BE2C (cell line): ENCODE measurements around the gene SIN3B.

Source experiments
- DNase-seq: peaks from one replicate; pipeline ENCODE4 v3.0.0-alpha.2; 2020
- H3K27me3 ChIP-seq: fragments of 250-450 bp; sonication (Bioruptor Pico); 2 replicates; pipeline ENCODE4 v1.5.1; 2020; ENCODE audit warnings: mild to moderate bottlenecking
- H3K36me3 ChIP-seq: fragments of 250-450 bp; sonication (Bioruptor Pico); 2 replicates; pipeline ENCODE4 v1.5.1; 2020; ENCODE audit warnings: mild to moderate bottlenecking
- H3K4me1 ChIP-seq: fragments of 250-450 bp; sonication (Bioruptor Pico); 2 replicates; pipeline ENCODE4 v1.5.1; 2020
- H3K4me3 ChIP-seq: 2 replicates; pipeline ENCODE4 v1.5.1; 2011; ENCODE audit warnings: low read depth, low read length
- H3K9me3 ChIP-seq: fragments of 250-450 bp; sonication (Bioruptor Pico); 2 replicates; pipeline ENCODE4 v1.5.1; 2020
- TF ChIP-seq, protein P1 (sequence below): IDR thresholded peaks from 2 replicates; pipeline ENCODE4 v1.5.1; 2012; ENCODE audit warnings: mild to moderate bottlenecking, low read depth, low read length

SIN3B gene

DNA sequence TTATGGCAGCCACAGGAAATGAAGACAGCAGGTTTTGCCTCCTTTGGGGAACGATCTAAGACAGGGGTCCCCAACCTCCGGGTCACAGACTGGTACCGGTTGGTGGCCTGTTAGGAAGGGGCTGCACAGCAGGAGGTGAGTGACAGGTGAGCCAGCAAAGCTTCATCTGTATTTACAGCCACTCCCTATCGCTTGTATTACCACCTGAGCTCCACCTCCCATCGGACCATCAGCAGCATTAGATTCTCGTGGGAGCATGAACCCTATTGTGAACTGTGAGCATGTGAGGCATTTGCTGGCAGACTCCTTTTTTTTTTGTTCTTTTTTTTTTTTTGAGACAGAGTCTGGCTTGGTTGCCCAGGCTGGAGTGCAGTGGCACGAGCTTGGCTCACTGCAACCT lies 81.8 kb downstream of the SIN3B start:
- H3K27me3 ChIP-seq = no peaks in the 10 kb centered on the region
- no peaks in the 10 kb centered on the region for H3K36me3 ChIP-seq
- TF ChIP-seq, protein P1, sequence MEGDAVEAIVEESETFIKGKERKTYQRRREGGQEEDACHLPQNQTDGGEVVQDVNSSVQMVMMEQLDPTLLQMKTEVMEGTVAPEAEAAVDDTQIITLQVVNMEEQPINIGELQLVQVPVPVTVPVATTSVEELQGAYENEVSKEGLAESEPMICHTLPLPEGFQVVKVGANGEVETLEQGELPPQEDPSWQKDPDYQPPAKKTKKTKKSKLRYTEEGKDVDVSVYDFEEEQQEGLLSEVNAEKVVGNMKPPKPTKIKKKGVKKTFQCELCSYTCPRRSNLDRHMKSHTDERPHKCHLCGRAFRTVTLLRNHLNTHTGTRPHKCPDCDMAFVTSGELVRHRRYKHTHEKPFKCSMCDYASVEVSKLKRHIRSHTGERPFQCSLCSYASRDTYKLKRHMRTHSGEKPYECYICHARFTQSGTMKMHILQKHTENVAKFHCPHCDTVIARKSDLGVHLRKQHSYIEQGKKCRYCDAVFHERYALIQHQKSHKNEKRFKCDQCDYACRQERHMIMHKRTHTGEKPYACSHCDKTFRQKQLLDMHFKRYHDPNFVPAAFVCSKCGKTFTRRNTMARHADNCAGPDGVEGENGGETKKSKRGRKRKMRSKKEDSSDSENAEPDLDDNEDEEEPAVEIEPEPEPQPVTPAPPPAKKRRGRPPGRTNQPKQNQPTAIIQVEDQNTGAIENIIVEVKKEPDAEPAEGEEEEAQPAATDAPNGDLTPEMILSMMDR = no peak
- no peaks in the 10 kb centered on the region for H3K9me3 ChIP-seq
- no peaks in the 10 kb centered on the region for H3K4me1 ChIP-seq
- no peak for DNase-seq
- no peak overlapping the region for H3K4me3 ChIP-seq

DNA sequence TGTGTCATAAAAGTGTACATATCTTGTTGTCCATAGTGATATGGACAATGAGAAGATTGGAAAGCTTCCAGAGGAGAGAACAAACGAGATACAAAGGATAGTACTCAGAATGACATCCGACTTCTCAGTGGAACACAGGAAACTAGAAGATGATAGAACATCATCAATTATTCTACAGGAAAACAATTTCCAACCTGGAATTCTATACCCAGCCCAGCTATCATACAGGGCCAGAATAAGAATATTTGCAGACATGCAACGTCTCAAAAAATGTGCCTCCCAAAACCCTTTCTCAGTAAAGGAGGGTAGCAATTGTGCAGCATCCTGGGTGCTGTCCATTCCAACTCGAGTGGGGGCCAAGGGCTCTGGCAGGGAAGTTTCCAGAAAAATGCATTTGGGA lies 83.6 kb downstream of the SIN3B start:
- H3K4me3 ChIP-seq = no peak overlapping the region
- no peaks in the 10 kb centered on the region for H3K4me1 ChIP-seq
- TF ChIP-seq, protein P1 = no peak
- H3K27me3 ChIP-seq = no peaks in the 10 kb centered on the region
- H3K9me3 ChIP-seq = no peaks in the 10 kb centered on the region
- DNase-seq = no peak
- H3K36me3 ChIP-seq = no peaks in the 10 kb centered on the region

DNA sequence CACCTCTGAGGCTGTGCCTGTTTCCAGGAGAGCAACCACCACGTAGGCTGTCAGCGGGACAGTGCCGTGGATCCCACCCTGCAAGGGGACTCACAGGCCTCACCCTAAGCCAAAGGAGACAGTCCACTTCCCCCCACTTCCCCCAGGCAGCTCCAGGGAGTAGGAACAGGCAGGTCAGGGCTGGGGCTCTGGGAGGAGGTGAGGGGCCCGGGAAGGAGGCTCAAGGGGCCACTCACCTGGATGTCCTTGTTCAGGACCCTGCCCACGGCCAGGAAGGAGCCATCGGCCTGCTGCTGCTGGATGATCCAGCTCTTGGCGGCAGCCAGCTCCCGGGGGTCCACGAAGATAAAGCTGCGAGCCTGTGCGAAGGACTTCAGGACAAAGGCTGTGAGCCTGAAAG lies 85.2 kb downstream of the SIN3B start:
- H3K9me3 ChIP-seq = no peaks in the 10 kb centered on the region
- H3K27me3 ChIP-seq = no peaks in the 10 kb centered on the region

DNA sequence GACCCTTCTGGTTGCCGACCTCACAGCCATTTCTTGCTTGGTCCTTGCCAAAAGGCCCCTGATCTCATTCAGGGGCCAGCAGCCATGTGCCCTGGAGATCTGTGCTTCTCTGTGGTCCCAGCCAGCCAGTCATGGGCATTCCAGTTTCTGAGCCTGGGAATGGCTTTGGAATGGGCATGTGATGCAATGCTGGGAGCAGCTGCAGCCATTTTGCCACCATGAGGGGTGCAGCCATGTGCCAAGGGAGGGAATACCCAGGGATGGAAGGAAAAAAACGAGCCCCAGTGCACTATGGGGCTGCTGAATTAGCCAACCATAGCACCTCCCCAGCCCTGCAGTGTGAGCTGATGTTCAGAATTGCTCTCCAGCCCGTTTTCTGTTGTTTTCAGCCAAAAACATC lies 85.9 kb downstream of the SIN3B start:
- Histone ChIP-seq H3K36me3 (no peaks in the 10 kb centered on the region), H3K4me1 (no peaks in the 10 kb centered on the region), H3K27me3 (no peaks in the 10 kb centered on the region), H3K4me3 (no peak overlapping the region), H3K9me3 (peaks cover 2% of the 10 kb centered on the region; the same call in 1 of the 2 replicates)
- DNase-seq = no peak
- TF ChIP-seq, protein P1 = no peak

More for the DNA sequence above, 85.2 kb downstream of the SIN3B start:
- Histone ChIP-seq H3K4me3 (no peak overlapping the region), H3K4me1 (no peaks in the 10 kb centered on the region), H3K36me3 (no peaks in the 10 kb centered on the region)
- TF ChIP-seq, protein P1 = no peak
- DNase-seq = no peak

DNA sequence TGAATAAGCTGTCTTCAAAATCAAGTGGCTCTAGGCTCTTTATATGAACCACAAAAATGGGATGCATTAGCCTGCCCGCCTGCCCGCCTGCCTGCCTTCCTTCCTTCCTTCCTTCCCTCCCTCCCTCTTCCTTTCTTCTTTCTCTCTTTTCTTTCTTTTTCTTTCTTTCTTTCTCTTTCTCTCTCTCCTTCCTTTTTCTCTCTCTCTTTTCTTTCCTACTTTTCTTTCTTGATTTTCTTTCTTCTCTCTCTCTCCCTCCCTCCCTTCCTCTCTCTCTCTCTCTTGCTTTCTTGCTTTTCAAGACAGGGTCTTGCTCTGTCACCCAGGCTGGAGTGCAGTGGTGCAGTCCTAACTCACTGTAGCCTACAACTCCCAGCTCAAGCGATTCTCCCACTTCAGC lies 86.5 kb downstream of the SIN3B start:
- Histone ChIP-seq H3K36me3 (no peaks in the 10 kb centered on the region), H3K27me3 (no peaks in the 10 kb centered on the region), H3K9me3 (peaks cover 2% of the 10 kb centered on the region; the same call in 1 of the 2 replicates), H3K4me3 (no peak overlapping the region), H3K4me1 (no peaks in the 10 kb centered on the region)
- TF ChIP-seq, protein P1 = no peak
- DNase-seq = no peak

DNA sequence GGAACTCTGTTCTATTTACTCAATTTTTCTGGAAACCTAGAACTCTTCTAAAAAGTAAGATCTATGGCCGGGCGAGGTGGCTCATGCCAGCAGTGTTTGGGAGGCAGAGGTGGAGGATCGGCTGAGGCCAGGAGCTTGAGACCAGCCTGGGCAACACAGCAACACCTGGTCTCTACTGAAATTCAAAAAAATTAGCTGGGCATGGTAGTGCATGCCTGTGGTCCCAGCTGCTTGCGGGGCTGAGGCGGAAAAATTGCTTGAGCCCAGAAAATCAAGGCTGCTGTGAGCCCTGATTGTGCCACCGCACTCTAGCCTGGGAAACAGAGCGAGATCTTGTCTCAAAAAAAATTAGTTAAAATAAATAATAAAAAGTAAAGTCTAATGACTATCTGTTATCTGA lies 88.2 kb downstream of the SIN3B start:
- no peak for DNase-seq

More for the DNA sequence above, 88.2 kb downstream of the SIN3B start:
- H3K27me3 ChIP-seq = no peaks in the 10 kb centered on the region
- H3K4me3 ChIP-seq = no peak overlapping the region
- TF ChIP-seq, protein P1 = no peak
- peaks cover 2% of the 10 kb centered on the region; the same call in 1 of the 2 replicates for H3K9me3 ChIP-seq
- H3K36me3 ChIP-seq = no peaks in the 10 kb centered on the region
- no peaks in the 10 kb centered on the region for H3K4me1 ChIP-seq
